GM23338 (cell line): Measurements from ENCODE around the gene SORCS3. TPM values are rescaled to one million over a fixed set of nuclear protein-coding genes. Genes with fewer than 3 reads are reported as not detected.

Experiments used
- ATAC-seq: fragments of 200-7000 bp; cut with Tn5 transposase; 3 replicates; pipeline ENCODE4 v1.9.1; 2020
- DNase-seq: peaks from one replicate; pipeline ENCODE4 v3.0.0-alpha.2; 2015; ENCODE audit warnings: low spot score
- H2AFZ ChIP-seq: fragments of 200-600 bp; sonication (generic); 2 replicates; pipeline ENCODE4 v1.8.0; 2016; ENCODE audit warnings: antibody characterized with exemption, mild to moderate bottlenecking, moderate library complexity
- H3F3A ChIP-seq: fragments of 200-600 bp; sonication (generic); replicated peaks from 2 replicates; pipeline ENCODE4 v1.8.0; 2017; ENCODE audit warnings: antibody characterized with exemption, mixed run types, low read depth
- H3K27ac ChIP-seq: fragments of 200-600 bp; sonication (generic); 2 replicates; pipeline ENCODE4 v1.6.1; 2016; ENCODE audit warnings: low read depth
- H3K27me3 ChIP-seq: fragments of 200-600 bp; sonication (generic); 2 replicates; pipeline ENCODE4 v1.8.0; 2016; ENCODE audit warnings: mild to moderate bottlenecking, mixed run types, moderate library complexity; ENCODE audit not compliant: insufficient read depth
- H3K36me3 ChIP-seq: fragments of 200-600 bp; sonication (generic); 2 replicates; pipeline ENCODE4 v1.8.0; 2016; ENCODE audit warnings: mild to moderate bottlenecking; ENCODE audit not compliant: insufficient read depth
- H3K4me1 ChIP-seq: fragments of 200-600 bp; sonication (generic); 2 replicates; pipeline ENCODE4 v1.8.0; 2016; ENCODE audit warnings: mild to moderate bottlenecking, moderate library complexity; ENCODE audit not compliant: insufficient read depth
- H3K4me2 ChIP-seq: fragments of 200-600 bp; sonication (generic); 2 replicates; pipeline ENCODE4 v1.7.1; 2017; ENCODE audit warnings: mixed run types
- H3K4me3 ChIP-seq: fragments of 200-600 bp; sonication (generic); 2 replicates; pipeline ENCODE4 v1.6.1; 2016; ENCODE audit warnings: mixed run types
- H3K79me2 ChIP-seq: fragments of 200-600 bp; sonication (generic); replicated peaks from 2 replicates; pipeline ENCODE4 v1.8.0; 2017; ENCODE audit warnings: mild to moderate bottlenecking; ENCODE audit not compliant: insufficient read depth
- H3K9me2 ChIP-seq: fragments of 200-600 bp; sonication (generic); 2 replicates; pipeline ENCODE4 v1.8.0; 2017; ENCODE audit not compliant: insufficient read depth
- H4K20me1 ChIP-seq: fragments of 200-600 bp; sonication (generic); replicated peaks from 2 replicates; pipeline ENCODE4 v1.8.0; 2017; ENCODE audit warnings: mild to moderate bottlenecking; ENCODE audit not compliant: insufficient read depth
- H3K27ac Mint-ChIP-seq: 2 replicates; pipeline ENCODE4 v1.8.0; 2020; ENCODE audit warnings: inconsistent platforms, mild to moderate bottlenecking, moderate library complexity, mixed read lengths
- H3K27me3 Mint-ChIP-seq: 3 replicates; pipeline ENCODE4 v1.8.0; 2022; ENCODE audit warnings: low read depth, mild to moderate bottlenecking, moderate library complexity, mixed read lengths, inconsistent platforms; ENCODE audit not compliant: insufficient read depth, poor library complexity
- H3K36me3 Mint-ChIP-seq: 3 replicates; pipeline ENCODE4 v1.8.0; 2021; ENCODE audit warnings: low read depth, mild to moderate bottlenecking, inconsistent platforms, moderate library complexity, mixed read lengths
- H3K4me1 Mint-ChIP-seq: 3 replicates; pipeline ENCODE4 v1.8.0; 2020; ENCODE audit warnings: mild to moderate bottlenecking, inconsistent platforms, mixed read lengths
- H3K4me3 Mint-ChIP-seq: 3 replicates; pipeline ENCODE4 v1.8.0; 2021; ENCODE audit warnings: moderate library complexity, mild to moderate bottlenecking, inconsistent platforms, mixed read lengths
- H3K9me3 Mint-ChIP-seq: 3 replicates; pipeline ENCODE4 v1.8.0; 2020; ENCODE audit warnings: moderate library complexity, mild to moderate bottlenecking, inconsistent platforms, mixed read lengths
- CREB1 ChIP-seq: fragments of 250-450 bp; sonication (Bioruptor Pico); IDR thresholded peaks from 2 replicates; pipeline ENCODE4 v1.5.0; 2020; ENCODE audit warnings: low read depth, mild to moderate bottlenecking, moderate library complexity
- EZH2 ChIP-seq: fragments of 200-600 bp; sonication (generic); IDR thresholded peaks from one replicate; pipeline ENCODE4 v1.8.0; 2017; ENCODE audit warnings: antibody characterized with exemption, mild to moderate bottlenecking, low read depth; ENCODE audit not compliant: unreplicated experiment
- NANOG ChIP-seq: IDR thresholded peaks from 2 replicates; pipeline ENCODE4 v1.6.1; 2016; ENCODE audit warnings: antibody characterized with exemption, borderline replicate concordance
- STAT1 ChIP-seq: IDR thresholded peaks from one replicate; pipeline ENCODE4 v1.6.1; 2016; ENCODE audit warnings: antibody characterized with exemption; ENCODE audit not compliant: unreplicated experiment
- ZNF114 ChIP-seq: fragments of 250-450 bp; sonication (Bioruptor Pico); IDR thresholded peaks from 2 replicates; pipeline ENCODE4 v1.5.0; 2020; ENCODE audit warnings: mild to moderate bottlenecking, moderate library complexity
- polyA plus RNA-seq: library from polyadenylated mRNA; unstranded; fragments of >200 nt; fragmentation: Nextera tagmentation; extraction: Ambion mirVana; gene quantifications from 2 replicates; pipeline ENCODE4 v1.2.1, GENCODE V29; 2016
- total RNA-seq: library from RNA; depleted of rRNA; stranded (reverse); fragments of >200 nt; shearing (Covaris generic); gene quantifications from 2 replicates; pipeline ENCODE4 v1.2.3, GENCODE V29; 2014
- TF ChIP-seq, protein P1 (sequence below): IDR thresholded peaks from one replicate; pipeline ENCODE4 v1.6.1; 2018; ENCODE audit warnings: antibody characterized with exemption; ENCODE audit not compliant: unreplicated experiment
- TF ChIP-seq, protein P2 (sequence below): IDR thresholded peaks from 2 replicates; pipeline ENCODE4 v1.6.1; 2016; ENCODE audit warnings: antibody characterized with exemption

Gene SORCS3
- total and polyA plus RNA-seq, 2 experiments from 2014 or later, result 0.37 to 1.4 TPM

GRCh38 chr10:104844073-104844472 is 203.0 kb downstream of the SORCS3 start:
- H3K27ac ChIP-seq, result no peak overlapping the region
- no peak for ATAC-seq
- Mint-ChIP-seq H3K27me3 (no peaks in the 10 kb centered on the region), H3K4me3 (no peak overlapping the region), H3K4me1 (peaks cover 3% of the 10 kb centered on the region; the same call in 1 of the 3 replicates), H3K27ac (no peak overlapping the region), H3K36me3 (no peaks in the 10 kb centered on the region), H3K9me3 (no peaks in the 10 kb centered on the region)
- no peaks in the 10 kb centered on the region for H3F3A ChIP-seq
- H3K4me1 ChIP-seq, result no peaks in the 10 kb centered on the region
- H3K36me3 ChIP-seq, result no peaks in the 10 kb centered on the region
- H3K9me2 ChIP-seq, result no peaks in the 10 kb centered on the region
- H2AFZ ChIP-seq, result no peak overlapping the region
- TF ChIP-seq, protein P1, sequence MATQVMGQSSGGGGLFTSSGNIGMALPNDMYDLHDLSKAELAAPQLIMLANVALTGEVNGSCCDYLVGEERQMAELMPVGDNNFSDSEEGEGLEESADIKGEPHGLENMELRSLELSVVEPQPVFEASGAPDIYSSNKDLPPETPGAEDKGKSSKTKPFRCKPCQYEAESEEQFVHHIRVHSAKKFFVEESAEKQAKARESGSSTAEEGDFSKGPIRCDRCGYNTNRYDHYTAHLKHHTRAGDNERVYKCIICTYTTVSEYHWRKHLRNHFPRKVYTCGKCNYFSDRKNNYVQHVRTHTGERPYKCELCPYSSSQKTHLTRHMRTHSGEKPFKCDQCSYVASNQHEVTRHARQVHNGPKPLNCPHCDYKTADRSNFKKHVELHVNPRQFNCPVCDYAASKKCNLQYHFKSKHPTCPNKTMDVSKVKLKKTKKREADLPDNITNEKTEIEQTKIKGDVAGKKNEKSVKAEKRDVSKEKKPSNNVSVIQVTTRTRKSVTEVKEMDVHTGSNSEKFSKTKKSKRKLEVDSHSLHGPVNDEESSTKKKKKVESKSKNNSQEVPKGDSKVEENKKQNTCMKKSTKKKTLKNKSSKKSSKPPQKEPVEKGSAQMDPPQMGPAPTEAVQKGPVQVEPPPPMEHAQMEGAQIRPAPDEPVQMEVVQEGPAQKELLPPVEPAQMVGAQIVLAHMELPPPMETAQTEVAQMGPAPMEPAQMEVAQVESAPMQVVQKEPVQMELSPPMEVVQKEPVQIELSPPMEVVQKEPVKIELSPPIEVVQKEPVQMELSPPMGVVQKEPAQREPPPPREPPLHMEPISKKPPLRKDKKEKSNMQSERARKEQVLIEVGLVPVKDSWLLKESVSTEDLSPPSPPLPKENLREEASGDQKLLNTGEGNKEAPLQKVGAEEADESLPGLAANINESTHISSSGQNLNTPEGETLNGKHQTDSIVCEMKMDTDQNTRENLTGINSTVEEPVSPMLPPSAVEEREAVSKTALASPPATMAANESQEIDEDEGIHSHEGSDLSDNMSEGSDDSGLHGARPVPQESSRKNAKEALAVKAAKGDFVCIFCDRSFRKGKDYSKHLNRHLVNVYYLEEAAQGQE, result no peak
- TF ChIP-seq, protein P2, sequence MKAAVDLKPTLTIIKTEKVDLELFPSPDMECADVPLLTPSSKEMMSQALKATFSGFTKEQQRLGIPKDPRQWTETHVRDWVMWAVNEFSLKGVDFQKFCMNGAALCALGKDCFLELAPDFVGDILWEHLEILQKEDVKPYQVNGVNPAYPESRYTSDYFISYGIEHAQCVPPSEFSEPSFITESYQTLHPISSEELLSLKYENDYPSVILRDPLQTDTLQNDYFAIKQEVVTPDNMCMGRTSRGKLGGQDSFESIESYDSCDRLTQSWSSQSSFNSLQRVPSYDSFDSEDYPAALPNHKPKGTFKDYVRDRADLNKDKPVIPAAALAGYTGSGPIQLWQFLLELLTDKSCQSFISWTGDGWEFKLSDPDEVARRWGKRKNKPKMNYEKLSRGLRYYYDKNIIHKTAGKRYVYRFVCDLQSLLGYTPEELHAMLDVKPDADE, result no peak
- no peak for TF ChIP-seq NANOG
- no peak for TF ChIP-seq ZNF114
- TF ChIP-seq STAT1, result no peak
- no peaks in the 10 kb centered on the region for H3K27me3 ChIP-seq
- no peak for DNase-seq
- H3K4me3 ChIP-seq, result no peak overlapping the region
- no peak overlapping the region for H3K4me2 ChIP-seq
- H3K79me2 ChIP-seq, result no peaks in the 10 kb centered on the region
- H4K20me1 ChIP-seq, result no peaks in the 10 kb centered on the region

DNA sequence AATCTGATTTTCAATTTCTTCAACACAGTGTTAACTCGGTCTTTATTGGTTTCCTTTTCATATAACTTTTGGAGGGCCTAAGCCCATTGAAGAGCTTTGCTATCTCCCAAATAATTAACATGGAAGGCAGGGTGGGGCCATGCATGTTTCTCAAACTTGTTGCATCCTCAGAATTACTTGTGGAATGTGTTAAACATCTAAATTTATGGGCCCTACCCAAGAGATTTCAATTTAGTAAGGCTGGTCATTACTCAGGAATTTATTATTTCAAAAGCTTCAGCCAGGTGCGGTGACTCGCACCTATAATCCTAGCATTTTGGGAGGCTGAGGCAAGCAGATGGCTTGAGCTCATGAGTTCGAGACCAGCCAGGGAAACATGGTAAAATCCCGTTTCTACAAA is 208.9 kb downstream of the SORCS3 start:
- TF ChIP-seq EZH2 (no peak), CREB1 (CRISPR knock-in tag) (no peak)
- TF ChIP-seq, protein P1, result no peak
- H3F3A ChIP-seq, result no peaks in the 10 kb centered on the region
- H3K36me3 ChIP-seq, result no peaks in the 10 kb centered on the region
- 0 out of 2 replicates have a peak, but pooled peaks cover 2% of the 10 kb centered on the region for H4K20me1 ChIP-seq
- no peak overlapping the region for H2AFZ ChIP-seq
- no peaks in the 10 kb centered on the region for H3K27me3 Mint-ChIP-seq
- no peaks in the 10 kb centered on the region for H3K4me1 Mint-ChIP-seq
- H3K4me3 ChIP-seq, result no peak overlapping the region
- DNase-seq, result no peak
- no peaks in the 10 kb centered on the region for H3K27me3 ChIP-seq
- no peak for ATAC-seq
- H3K4me3 Mint-ChIP-seq, result no peak overlapping the region
- no peak overlapping the region for H3K27ac Mint-ChIP-seq
- no peak overlapping the region for H3K27ac ChIP-seq
- H3K4me2 ChIP-seq, result no peak overlapping the region
- no peaks in the 10 kb centered on the region for H3K9me2 ChIP-seq
- H3K36me3 Mint-ChIP-seq, result no peaks in the 10 kb centered on the region
- H3K4me1 ChIP-seq, result no peaks in the 10 kb centered on the region
- no peaks in the 10 kb centered on the region for H3K79me2 ChIP-seq
- no peaks in the 10 kb centered on the region for H3K9me3 Mint-ChIP-seq
